ENCODE measurements around the gene ZBTB7C. TPM values are rescaled to one million over a fixed set of nuclear protein-coding genes. Genes with fewer than 3 reads are reported as not detected.

The ZBTB7C gene
- total RNA-seq, 1 experiment from 2014 or later: 0.10 TPM

DNA sequence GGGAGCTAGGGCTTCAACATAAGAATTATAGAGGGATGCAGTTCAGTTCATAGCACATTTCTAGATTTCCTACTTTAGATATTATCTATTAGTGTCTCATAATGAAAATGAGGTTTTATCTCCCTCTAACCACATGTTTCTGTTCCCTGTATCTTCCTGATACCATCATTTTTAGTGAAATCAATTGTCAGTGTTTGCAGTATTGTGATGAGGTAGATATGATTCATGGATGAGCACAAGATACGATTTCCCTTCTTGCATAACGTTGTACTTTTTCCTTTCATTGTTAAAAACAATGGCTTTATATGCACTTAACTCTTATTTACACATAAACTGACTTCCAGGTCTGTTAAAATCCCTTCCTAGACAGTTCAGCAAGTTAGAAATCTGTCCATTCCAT, 211.4 kb downstream of the ZBTB7C start:
- no peaks in the 10 kb centered on the region for H3K9me3 ChIP-seq
- H3K36me3 ChIP-seq: no peaks in the 10 kb centered on the region
- no peak overlapping the region for H3K4me3 ChIP-seq
- no peak for DNase-seq
- no peaks in the 10 kb centered on the region for H3K27me3 ChIP-seq

DNA sequence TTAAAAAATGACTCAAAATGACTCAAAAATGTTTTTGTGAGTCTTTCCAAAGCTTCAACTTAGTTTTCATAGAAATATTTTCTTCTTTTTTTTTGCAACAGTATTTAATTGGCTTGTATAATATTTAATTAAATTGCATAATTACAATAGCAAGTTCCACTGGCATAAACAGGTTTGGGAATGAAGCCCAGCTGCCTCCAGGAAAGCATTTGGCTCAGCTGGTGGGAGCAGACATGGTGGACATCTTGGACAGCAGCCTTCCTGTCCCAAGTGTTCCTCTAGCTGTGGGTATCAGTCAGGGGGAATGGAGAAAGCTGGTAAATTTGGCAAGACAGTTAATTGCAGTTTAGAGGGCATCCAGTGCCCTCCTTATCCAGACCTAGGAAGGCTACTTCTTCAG, 213.4 kb downstream of the ZBTB7C start:
- no peaks in the 10 kb centered on the region for H3K27me3 ChIP-seq
- no peaks in the 10 kb centered on the region for H3K36me3 ChIP-seq
- no peaks in the 10 kb centered on the region for H3K9me3 ChIP-seq
- H3K4me3 ChIP-seq: no peak overlapping the region
- peak; percentile 17 for DNase-seq

DNA sequence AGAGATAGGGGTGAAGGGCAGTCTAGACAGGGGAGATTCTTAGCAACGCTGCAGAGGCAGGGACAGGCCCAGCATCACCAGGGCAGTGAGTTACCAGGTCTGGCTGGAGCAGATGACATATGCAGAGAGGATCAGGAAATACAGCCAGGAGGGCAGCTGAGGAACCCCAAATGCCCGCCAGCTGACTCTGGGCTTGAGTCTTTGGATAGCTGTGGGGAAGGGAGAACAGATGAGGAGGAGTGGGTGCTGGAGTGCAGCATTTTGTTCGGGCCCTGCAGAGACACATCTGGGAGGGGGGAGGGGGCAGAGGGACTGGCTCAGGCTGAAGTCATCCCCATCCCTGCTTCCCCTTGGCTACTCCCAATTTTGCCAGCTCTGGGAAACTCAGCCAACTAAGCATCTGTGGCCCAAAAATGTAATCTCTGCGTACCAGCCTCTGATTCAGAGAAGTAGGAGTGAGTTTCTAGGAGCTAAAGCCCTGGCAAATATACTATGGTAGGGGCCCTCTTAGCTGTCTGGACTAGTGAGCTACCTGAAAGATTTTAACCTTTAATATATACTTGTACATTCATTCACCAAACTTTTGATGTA, 214.5 kb downstream of the ZBTB7C start:
- H3K36me3 ChIP-seq: no peaks in the 10 kb centered on the region
- no peaks in the 10 kb centered on the region for H3K27me3 ChIP-seq
- no peak overlapping the region for H3K4me3 ChIP-seq
- H3K9me3 ChIP-seq: no peaks in the 10 kb centered on the region
- peak; percentile 73 for DNase-seq

DNA sequence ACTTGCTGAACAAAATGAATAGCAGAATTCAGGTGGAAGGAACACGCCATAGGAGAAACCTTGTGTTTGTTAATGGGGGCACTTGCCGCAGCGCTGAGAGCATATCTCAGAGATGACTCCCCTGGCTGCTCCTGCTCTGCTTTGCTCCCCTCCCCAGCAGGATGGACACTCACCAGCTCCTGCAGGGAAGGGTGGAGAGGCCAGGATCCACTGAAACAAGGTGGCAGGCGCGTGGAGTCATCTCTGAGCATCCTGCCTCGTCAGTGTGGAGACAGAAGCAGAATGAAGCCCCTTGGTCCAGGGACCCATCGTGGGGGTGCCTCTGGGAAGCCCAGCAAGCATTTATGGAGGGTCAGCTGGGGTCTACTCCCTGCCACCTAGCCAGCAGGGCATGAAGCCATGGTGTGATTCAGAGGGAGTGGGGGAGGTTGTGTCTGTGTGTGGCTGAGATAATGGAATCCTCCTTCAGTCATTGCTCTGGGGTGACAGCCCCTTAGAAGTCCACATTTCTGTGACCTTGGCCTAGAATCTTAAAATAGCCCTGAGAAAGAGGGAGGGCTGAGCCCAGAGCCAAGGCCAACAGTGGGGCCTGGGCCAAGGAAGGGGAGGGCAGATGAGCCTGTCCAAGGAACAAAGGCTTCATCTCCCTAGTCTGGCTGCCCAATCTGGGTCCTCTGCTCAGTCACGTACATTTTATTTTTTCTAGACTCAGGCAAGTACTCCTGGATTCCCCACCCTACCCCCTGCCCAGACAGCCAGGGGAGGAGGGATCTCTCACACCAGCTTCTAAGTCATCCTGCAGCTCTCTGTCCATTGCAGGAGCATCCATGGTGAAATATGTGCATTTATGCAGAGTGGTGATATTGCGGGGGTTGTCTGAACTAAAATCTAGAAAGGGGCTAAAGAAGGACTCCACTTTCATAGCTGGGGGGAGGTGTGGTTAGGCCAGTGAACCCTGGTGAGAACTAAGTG, 215.4 kb downstream of the ZBTB7C start:
- Histone ChIP-seq H3K9me3 (no peaks in the 10 kb centered on the region), H3K4me3 (no peak overlapping the region), H3K27me3 (no peaks in the 10 kb centered on the region), H3K36me3 (no peaks in the 10 kb centered on the region)
- DNase-seq: peak; percentile 30

DNA sequence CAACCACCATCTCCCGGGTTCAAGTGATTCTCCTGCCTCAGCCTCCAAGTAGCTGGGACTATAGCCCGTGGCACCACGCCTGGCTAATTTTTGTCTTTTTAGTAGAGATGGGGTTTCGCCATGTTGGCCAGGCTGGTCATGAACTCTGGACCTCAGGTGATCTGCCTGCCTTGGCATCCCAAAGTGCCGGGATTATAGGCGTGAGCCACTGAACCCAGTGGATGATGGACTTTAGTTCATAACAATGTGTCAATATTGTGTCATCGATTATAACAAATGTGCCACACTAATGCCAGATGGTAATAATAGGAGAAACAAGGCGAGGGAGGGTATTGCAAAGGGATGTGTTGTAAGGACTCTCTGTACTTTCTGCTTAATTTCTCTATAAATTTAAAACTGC, 216.6 kb downstream of the ZBTB7C start:
- no peak for DNase-seq
- no peaks in the 10 kb centered on the region for H3K9me3 ChIP-seq
- no peaks in the 10 kb centered on the region for H3K36me3 ChIP-seq
- no peaks in the 10 kb centered on the region for H3K27me3 ChIP-seq
- no peak overlapping the region for H3K4me3 ChIP-seq

DNA sequence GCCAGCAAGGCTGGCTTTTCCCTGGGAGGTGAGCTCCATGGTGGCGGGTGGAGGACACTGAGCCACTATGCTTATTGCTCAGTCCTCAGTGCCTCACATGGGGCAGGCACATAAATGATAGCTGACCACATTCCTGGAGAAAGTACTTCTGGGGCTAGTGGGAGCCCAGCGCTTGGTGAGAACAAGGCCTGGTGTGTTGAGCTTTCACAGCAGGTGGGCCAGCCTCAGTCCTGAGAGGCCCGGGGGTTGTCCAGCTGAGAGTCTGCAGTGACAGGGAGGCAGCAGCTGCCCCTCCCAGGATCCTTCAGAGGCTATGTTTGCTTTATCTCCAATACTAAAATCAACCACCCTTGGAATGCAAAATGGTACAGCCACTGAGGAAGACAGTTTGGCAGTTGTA, 217.7 kb downstream of the ZBTB7C start:
- Histone ChIP-seq H3K36me3 (no peaks in the 10 kb centered on the region), H3K9me3 (no peaks in the 10 kb centered on the region), H3K27me3 (no peaks in the 10 kb centered on the region), H3K4me3 (no peak overlapping the region)
- no peak for DNase-seq

DNA sequence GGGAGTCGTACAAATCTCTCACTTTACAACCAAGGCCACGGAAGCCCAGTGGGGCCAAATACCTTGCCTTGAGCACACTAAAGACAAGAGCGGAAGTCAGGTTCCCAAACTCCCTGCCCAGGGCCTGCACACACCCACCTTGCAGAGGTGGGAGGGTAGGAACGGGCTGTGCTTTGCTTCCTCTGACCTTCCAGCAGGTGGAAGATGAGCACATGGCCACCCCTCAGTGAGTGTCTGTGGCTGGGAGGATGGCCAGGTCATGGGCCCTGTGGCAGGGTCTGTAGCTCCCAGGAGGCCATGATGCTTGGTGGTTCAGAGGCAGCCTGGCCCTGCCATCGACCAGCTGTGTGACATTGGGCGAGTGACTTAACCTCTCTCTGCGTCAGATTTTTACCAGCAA, 218.2 kb downstream of the ZBTB7C start:
- Histone ChIP-seq H3K36me3 (no peaks in the 10 kb centered on the region), H3K9me3 (no peaks in the 10 kb centered on the region), H3K4me3 (no peak overlapping the region), H3K27me3 (no peaks in the 10 kb centered on the region)
- no peak for DNase-seq

DNA sequence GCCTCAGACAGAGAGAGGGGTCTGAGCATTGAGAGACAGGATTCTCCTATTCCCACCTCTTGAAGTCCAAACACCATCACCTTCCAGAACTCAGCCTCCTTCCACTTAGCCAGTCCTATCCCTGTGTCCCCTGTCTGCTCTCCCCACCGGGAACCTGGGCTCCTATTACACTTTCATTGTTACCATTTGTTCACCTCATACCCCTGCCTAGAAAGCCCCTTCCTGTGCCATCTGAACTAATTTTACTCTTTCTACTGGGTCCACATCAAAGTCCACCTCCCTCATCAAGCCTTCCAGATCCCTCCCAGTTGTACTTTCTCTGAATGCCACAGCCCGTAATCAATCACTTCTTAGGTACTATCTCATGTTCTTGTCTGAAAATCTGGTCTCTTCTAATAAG, 220.6 kb downstream of the ZBTB7C start:
- no peak for DNase-seq
- Histone ChIP-seq H3K36me3 (no peaks in the 10 kb centered on the region), H3K9me3 (no peaks in the 10 kb centered on the region), H3K27me3 (no peaks in the 10 kb centered on the region), H3K4me3 (no peak overlapping the region)

DNA sequence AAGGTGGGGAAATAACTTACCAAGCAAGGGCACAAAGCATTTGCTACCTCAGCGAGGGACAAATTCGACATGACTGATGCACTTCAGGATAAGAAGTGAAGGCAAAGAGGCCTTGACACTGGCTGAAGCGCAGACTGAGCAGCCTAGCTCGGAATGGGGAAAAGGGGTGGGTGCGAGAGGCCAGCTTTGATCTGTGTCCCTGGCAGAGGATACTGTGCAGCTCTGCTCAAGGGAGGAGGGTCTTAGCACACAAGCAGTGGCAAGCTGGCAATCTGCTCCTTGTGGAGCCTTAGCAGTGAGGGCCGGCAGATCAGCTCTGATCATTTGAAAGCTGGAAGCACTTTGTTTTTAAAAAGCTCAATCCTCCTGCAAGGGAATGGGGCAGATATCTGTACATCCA, 222.3 kb downstream of the ZBTB7C start:
- Histone ChIP-seq H3K9me3 (no peaks in the 10 kb centered on the region), H3K27me3 (no peaks in the 10 kb centered on the region), H3K36me3 (no peaks in the 10 kb centered on the region), H3K4me3 (no peak overlapping the region)
- no peak for DNase-seq

DNA sequence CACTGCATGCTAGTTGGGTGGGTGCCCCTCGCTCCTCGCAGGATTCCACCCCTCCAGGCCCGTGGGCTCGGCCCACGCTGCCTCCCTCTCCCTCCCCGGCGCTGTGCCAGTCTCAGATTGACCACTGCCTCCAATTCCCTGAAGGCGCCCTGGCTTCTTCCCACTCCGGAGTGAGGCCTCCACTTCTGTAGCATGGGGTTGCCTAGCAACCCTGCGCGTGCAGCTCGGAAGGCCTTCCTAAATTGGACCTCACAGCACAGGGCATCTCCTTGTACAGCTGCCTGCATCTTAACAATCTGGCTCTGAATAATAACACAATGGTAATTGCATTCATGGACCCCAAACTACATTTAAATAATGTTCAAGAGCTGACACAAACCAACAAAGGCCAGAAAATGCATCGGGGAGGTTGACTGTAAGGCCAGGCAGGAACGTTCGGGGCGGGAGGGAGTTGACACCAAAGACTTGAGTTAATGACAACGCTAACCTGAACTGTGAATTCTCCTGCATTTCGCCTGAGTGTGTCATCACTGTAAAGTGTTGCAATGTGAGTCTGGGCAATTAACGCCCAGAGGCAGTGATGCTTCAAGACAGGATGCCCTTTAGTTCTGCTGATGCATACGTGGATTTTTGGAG, 222.9 kb downstream of the ZBTB7C start:
- no peaks in the 10 kb centered on the region for H3K9me3 ChIP-seq
- H3K36me3 ChIP-seq: no peaks in the 10 kb centered on the region
- no peak for DNase-seq
- no peak overlapping the region for H3K4me3 ChIP-seq
- no peaks in the 10 kb centered on the region for H3K27me3 ChIP-seq

DNA sequence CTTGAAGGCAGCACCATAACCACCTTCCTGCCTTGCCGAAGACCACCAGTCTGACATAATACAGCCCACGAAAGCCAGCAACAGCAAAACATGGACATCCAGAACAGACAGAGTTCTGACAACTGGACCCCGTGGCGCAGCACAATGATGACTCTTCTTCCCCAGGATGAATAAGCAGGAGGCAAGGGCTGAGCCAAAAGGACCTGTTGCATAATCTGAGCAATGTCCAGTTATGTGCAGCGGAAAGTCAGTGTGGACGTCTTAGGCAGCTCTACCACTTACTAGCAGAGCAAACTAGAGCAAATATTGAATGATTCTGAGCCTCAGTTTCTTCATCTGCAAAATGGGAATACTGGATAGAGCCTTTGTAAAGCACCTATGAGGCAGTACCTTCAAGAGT, 225.1 kb downstream of the ZBTB7C start:
- Histone ChIP-seq H3K4me3 (no peak overlapping the region), H3K27me3 (no peaks in the 10 kb centered on the region), H3K9me3 (no peaks in the 10 kb centered on the region), H3K36me3 (no peaks in the 10 kb centered on the region)
- DNase-seq: no peak

DNA sequence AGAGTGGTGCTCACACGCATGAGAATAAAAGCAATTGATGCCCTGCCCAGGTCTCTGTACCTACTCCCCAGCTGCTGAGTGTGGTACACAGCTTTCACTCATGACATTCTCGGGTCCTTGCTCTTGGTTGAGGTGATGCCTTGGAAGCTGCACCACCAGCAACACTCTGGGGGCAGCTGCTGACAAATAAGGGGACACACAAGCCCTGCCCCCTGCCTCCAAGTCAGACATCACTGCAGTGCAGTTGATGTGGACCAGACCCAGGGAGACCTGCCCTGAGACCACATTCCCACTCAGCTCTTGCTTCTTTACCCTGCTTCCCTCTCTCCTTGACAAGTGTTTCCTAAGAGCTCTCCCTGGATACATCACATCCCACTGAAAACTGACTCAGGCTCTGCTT, 225.6 kb downstream of the ZBTB7C start:
- H3K9me3 ChIP-seq: no peaks in the 10 kb centered on the region
- H3K27me3 ChIP-seq: no peaks in the 10 kb centered on the region
- H3K4me3 ChIP-seq: no peak overlapping the region
- H3K36me3 ChIP-seq: no peaks in the 10 kb centered on the region
- no peak for DNase-seq

DNA sequence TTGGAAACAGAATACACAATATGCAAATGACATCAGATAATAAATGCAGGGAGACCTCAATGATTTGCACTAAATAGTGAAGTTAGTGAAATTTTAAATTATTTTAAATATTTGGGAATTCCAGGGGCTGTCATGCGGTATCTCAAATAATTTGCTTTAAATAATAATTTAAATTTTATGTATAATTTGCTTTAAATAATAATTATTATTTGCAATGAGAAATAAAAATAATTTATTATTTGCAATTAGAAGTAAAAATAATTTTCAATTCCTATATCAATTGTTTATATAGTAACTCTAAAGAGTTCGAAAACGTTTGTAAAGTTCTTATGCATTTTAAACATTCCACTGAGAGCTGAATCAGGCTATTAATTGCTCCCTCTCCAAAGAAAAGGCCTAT, 226.4 kb downstream of the ZBTB7C start:
- DNase-seq: no peak
- Histone ChIP-seq H3K27me3 (no peaks in the 10 kb centered on the region), H3K4me3 (no peak overlapping the region), H3K36me3 (no peaks in the 10 kb centered on the region), H3K9me3 (no peaks in the 10 kb centered on the region)

DNA sequence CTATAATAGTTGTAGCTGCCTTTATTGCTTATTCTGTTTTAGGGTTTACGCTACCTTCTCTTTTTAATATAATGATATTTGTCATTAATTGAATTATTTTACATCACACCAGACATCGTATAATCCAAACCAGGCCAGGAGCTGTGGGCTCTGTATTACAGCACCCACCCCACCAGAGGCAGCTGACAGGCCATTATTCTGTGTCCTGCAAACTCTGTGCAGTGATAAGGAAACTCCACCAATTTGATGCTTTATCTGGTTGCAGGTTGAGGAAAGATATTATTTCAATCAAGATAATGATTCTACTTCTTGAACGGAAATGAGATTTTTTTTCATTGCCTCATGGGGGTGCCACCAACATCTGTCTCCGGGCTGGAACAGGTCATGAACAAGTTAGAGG, 227.3 kb downstream of the ZBTB7C start:
- no peak overlapping the region for H3K4me3 ChIP-seq
- no peak for DNase-seq
- H3K9me3 ChIP-seq: no peaks in the 10 kb centered on the region
- H3K27me3 ChIP-seq: no peaks in the 10 kb centered on the region
- H3K36me3 ChIP-seq: no peaks in the 10 kb centered on the region

DNA sequence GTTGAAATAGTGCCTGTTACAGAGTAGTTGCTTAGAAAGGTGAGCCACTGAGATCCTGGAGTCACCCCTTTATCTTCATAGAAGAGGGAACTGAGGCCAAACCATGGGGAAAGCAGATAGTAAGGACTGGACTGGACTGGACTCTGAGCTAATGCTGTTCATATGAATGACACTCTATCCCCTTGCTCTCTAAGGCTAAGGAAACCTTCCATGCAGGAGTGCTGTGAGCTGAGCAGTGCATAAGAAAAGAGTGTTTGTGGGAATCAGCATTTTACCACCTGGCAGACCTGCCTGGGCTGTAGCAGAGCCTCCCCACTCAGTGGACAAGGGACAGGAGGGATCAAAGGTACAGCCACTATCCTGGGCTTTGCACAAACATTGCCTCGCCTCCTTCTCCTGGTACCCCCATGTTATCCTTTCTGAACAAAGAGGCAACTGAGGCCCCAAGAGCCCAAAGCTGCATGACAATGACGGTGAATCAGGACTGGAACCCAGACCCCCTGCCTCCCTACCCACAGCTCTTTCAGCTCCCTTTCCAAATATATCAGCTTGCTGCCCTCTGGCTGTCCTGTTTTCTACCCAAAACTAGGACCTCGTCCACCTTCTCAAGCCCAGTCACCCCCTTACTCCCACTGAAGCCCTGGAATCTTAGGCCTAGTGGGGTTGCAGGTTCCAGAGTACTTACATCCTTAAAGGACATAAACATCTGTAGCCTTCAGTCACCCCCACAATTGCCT, 227.9 kb downstream of the ZBTB7C start:
- H3K9me3 ChIP-seq: no peaks in the 10 kb centered on the region
- no peaks in the 10 kb centered on the region for H3K27me3 ChIP-seq
- no peaks in the 10 kb centered on the region for H3K36me3 ChIP-seq
- DNase-seq: no peak
- H3K4me3 ChIP-seq: no peak overlapping the region

DNA sequence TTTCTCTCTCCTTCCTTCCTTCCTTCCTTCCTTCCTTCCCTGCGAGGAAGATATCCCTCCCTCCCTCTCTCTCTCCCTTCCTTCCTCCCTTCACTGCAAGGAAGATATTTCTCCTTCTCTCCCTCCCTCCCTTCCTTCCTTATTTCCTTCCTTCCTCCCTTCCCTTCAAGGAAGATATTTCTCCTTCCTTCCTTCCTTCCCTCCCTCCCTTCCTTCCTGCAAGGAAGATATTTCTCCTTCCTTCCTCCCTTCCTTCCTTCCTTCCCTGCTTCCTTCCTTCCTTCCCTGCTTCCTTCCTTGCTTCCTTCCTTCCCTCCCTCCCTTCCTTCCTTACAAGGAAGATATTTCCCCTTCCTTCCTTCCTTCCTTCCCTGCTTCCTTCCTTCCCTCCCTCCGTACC, 229.5 kb downstream of the ZBTB7C start:
- Histone ChIP-seq H3K4me3 (no peak overlapping the region), H3K27me3 (no peaks in the 10 kb centered on the region), H3K9me3 (no peaks in the 10 kb centered on the region), H3K36me3 (no peaks in the 10 kb centered on the region)
- no peak for DNase-seq

DNA sequence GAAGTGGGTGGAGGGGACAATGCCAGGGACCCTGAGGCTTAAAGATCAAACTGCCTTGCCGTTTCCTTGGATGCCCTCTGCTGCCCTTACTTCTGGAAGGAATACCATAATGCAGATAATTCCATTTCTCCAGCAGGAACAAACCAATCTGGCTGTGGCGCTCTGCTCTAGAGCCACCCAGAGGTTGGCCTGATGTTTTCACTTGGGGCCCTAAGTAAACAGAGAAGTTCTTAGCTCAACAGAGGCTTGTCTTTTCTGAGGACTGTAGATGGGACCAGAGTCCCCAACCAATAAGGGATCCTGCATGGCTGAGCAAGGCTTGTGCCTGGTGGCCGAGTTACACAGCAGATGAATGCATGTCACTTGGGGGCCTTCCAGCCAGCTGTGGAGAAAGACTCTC, 230.2 kb downstream of the ZBTB7C start:
- Histone ChIP-seq H3K36me3 (no peaks in the 10 kb centered on the region), H3K4me3 (no peak overlapping the region), H3K27me3 (no peaks in the 10 kb centered on the region), H3K9me3 (no peaks in the 10 kb centered on the region)
- DNase-seq: no peak
